GM20000 (cell line): Measurements from ENCODE around the gene ANKRD34A.

Source experiments
- DNase-seq: peaks from one replicate; pipeline ENCODE4 v3.0.0; 2012; ENCODE audit warnings: low spot score
- TF ChIP-seq, protein P1 (sequence below): IDR thresholded peaks from 2 replicates; pipeline ENCODE4 v1.5.1; 2012; ENCODE audit warnings: mild to moderate bottlenecking, control low read depth; ENCODE audit errors: extremely low read depth, missing control alignments

ANKRD34A gene

DNA sequence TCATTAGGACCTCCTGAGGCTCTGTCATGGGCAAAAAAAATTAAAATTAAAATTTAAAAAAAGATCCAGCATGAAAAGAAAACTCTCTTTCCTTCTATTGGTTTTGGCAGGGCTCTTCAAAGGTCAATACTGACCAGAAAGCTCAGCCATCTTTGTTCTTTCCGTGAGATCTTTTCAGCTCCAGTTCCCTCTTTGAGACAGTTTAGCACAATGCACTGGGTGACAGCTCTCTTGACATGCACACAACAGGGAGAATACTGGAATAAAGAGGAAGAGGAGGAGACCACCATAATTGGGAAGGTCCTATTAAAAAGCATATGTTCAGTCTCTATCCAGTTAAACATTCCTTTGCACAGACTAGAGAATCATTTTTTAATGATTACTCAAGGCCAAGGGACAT, 12.8 kb downstream of the ANKRD34A start:
- TF ChIP-seq, protein P1, sequence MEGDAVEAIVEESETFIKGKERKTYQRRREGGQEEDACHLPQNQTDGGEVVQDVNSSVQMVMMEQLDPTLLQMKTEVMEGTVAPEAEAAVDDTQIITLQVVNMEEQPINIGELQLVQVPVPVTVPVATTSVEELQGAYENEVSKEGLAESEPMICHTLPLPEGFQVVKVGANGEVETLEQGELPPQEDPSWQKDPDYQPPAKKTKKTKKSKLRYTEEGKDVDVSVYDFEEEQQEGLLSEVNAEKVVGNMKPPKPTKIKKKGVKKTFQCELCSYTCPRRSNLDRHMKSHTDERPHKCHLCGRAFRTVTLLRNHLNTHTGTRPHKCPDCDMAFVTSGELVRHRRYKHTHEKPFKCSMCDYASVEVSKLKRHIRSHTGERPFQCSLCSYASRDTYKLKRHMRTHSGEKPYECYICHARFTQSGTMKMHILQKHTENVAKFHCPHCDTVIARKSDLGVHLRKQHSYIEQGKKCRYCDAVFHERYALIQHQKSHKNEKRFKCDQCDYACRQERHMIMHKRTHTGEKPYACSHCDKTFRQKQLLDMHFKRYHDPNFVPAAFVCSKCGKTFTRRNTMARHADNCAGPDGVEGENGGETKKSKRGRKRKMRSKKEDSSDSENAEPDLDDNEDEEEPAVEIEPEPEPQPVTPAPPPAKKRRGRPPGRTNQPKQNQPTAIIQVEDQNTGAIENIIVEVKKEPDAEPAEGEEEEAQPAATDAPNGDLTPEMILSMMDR, result no peak
- DNase-seq, result no peak

DNA sequence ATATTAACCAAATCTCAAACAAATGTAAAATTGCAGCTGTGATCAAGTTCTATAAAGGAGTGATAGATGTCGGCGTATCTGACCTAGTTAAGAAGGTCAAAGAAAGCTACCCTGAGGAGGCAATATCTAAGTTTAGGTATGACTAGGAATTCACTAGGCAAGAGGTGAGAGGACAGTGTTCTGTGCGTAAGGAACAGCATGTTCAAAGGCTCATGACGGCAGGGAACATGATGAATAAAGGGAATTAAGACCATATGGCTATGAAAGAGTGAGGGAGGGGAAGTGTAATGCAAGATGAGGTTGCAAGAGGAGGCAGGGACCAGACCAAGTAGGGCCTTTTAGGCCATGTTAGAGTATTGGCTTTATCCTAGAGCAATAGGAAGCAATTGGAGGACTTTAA, 15.2 kb downstream of the ANKRD34A start:
- TF ChIP-seq, protein P1, result no peak

GRCh38 chr1:145947551-145947950, 16.8 kb downstream of the ANKRD34A start:
- no peak for DNase-seq
- TF ChIP-seq, protein P1, result no peak

More for the DNA sequence above, 15.2 kb downstream of the ANKRD34A start:
- no peak for DNase-seq

GRCh38 chr1:145946477-145946986, 17.8 kb downstream of the ANKRD34A start:
- TF ChIP-seq, protein P1, result no peak
- no peak for DNase-seq

- DNase-seq, result no peak
- TF ChIP-seq, protein P1, result no peak
Observed at GRCh38 chr1:145944532-145944931, 19.8 kb downstream of the ANKRD34A start.

DNA sequence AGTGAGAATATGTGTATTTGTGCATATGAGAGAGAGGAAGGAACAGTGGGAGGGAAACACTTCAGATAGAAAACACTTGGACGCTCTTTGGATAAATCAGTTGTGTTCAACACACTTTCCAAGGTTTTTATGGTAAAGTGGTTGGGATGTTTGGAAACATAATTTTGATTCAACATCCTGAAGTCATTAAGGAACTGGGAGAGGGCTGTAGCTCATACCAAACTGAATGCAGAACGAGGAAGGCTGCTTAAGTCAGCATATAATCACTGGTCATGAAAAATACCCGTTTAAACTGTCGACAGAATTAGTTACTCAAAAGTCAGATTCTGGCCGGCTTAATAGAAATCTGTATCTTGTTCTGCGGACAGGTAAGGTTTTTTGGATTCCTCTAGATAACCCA, 21.5 kb downstream of the ANKRD34A start:
- TF ChIP-seq, protein P1, result no peak
- no peak for DNase-seq

GRCh38 chr1:145942405-145942804, 22.0 kb downstream of the ANKRD34A start:
- no peak for DNase-seq
- TF ChIP-seq, protein P1, result no peak
